Activated T-cell treated with anti-CD3 and anti-CD28 coated beads for 48 hours (primary cell): ENCODE measurements around the gene ANKRD60.

ENCODE experiments used
- DNase-seq: peaks from one replicate; pipeline ENCODE4 v3.0.0-alpha.2; 2020; ENCODE audit warnings: low read depth

ANKRD60 gene

GRCh38 chr20:58228484-58229197 is at the start of gene ANKRD60:
ANKRD60 (minus strand) TSS chr20:58228653; CDS start chr20:58228653, 0 bp downstream.
- DNase-seq = peak; percentile 38

- no peak for DNase-seq
These were observed 49.4 kb upstream of the ANKRD60 start for GRCh38 chr20:58277578-58278472.

GRCh38 chr20:58277107-58277506 is 48.7 kb upstream of the ANKRD60 start:
- DNase-seq = no peak

- no peak for DNase-seq
These were observed 45.9 kb upstream of the ANKRD60 start for GRCh38 chr20:58274384-58274783.

GRCh38 chr20:58271606-58272351 is 43.3 kb upstream of the ANKRD60 start:
- DNase-seq = peak; percentile 47

GRCh38 chr20:58268936-58269619 is 40.6 kb upstream of the ANKRD60 start:
- no peak for DNase-seq

GRCh38 chr20:58268421-58268821 is 40.0 kb upstream of the ANKRD60 start:
- DNase-seq = no peak

GRCh38 chr20:58267389-58268215 is 39.1 kb upstream of the ANKRD60 start:
- DNase-seq = no peak

GRCh38 chr20:58264271-58264670 is 35.8 kb upstream of the ANKRD60 start:
- DNase-seq = no peak

- no peak for DNase-seq
These were observed 33.2 kb upstream of the ANKRD60 start for GRCh38 chr20:58261660-58262059.

GRCh38 chr20:58260006-58260405 is 31.6 kb upstream of the ANKRD60 start:
- no peak for DNase-seq

- DNase-seq = no peak
These were observed 28.4 kb upstream of the ANKRD60 start for GRCh38 chr20:58256842-58257241.

- no peak for DNase-seq
These were observed 27.9 kb upstream of the ANKRD60 start for GRCh38 chr20:58256307-58256706.

- DNase-seq = no peak
These were observed 26.4 kb upstream of the ANKRD60 start for GRCh38 chr20:58254890-58255289.

GRCh38 chr20:58251979-58252591 is 23.6 kb upstream of the ANKRD60 start:
- no peak for DNase-seq

- no peak for DNase-seq
These were observed 23.0 kb upstream of the ANKRD60 start for GRCh38 chr20:58251348-58251978.

- no peak for DNase-seq
These were observed 17.9 kb upstream of the ANKRD60 start for GRCh38 chr20:58246346-58246745.

- DNase-seq = no peak
These were observed 17.5 kb upstream of the ANKRD60 start for GRCh38 chr20:58245931-58246330.

GRCh38 chr20:58245181-58245891 is 16.9 kb upstream of the ANKRD60 start:
- DNase-seq = no peak
